Measurements from ENCODE around the gene TMEM214. TPM values are rescaled to one million over a fixed set of nuclear protein-coding genes. Genes with fewer than 3 reads are reported as not detected.

Gene TMEM214
- total and polyA plus RNA-seq, 2 donors from 2014 or later: 50.5 to 74.8 TPM

- Histone ChIP-seq H3K9ac (ENCODE audit: low read length in 3 of 3) (peak overlapping the region in 1 of 3 donors; percentile 24), H3K4me1 (ENCODE audit: control insufficient read depth in 2 of 3, insufficient read depth in 2 of 3, low read depth in 1 of 3, low read length in 3 of 3) (peaks cover 0 to 13% (median 9%) of the 10 kb centered on the region in 3 donors), H3K4me3 (ENCODE audit: low read length in 3 of 3) (no peak overlapping the region), H3K9me3 (ENCODE audit: control insufficient read depth in 2 of 3, insufficient read depth in 1 of 3, low read length in 3 of 3) (no peaks in the 10 kb centered on the region), H3K36me3 (ENCODE audit: control insufficient read depth in 2 of 3, insufficient read depth in 3 of 3, low read length in 3 of 3) (no peaks in the 10 kb centered on the region), H3K27me3 (ENCODE audit: control insufficient read depth, insufficient read depth, low read length) (no peaks in the 10 kb centered on the region), H3K27ac (ENCODE audit: low read depth in 2 of 2, low read length in 2 of 2) (no peak overlapping the region)
- DNase-seq (peak in 1 of 5 donors; percentile 22), FAIRE-seq (no peak)
- intact Hi-C loops (cut with DNase I): loop anchor here (5.0 kb wide), 1 partner anchor 53 kb away; no protein-coding TSS in a partner anchor
- TF ChIP-seq CTCF (IDR thresholded peaks at IDR 0.05; ENCODE audit: borderline replicate concordance, extremely low read depth, insufficient read depth): no peak
Measured at GRCh38 chr2:27014771-27015433, 17.9 kb upstream of the TMEM214 start.

- intact Hi-C loops (cut with DNase I): loop anchor here (5.0 kb wide), 1 partner anchor 55 kb away; no protein-coding TSS in a partner anchor
- peaks cover 0 to 16% (median 16%) of the 10 kb centered on the region in 3 donors for H3K4me1 ChIP-seq (ENCODE audit: control insufficient read depth in 2 of 3, insufficient read depth in 2 of 3, low read depth in 1 of 3, low read length in 3 of 3)
- no peak overlapping the region for H3K4me3 ChIP-seq (ENCODE audit: low read length in 3 of 3)
- H3K27ac ChIP-seq (ENCODE audit: low read depth in 2 of 2, low read length in 2 of 2): no peak overlapping the region
- DNase-seq (peak in 3 of 5 donors; percentile 48 to 77 (median 69)), FAIRE-seq (no peak)
- no peaks in the 10 kb centered on the region for H3K36me3 ChIP-seq (ENCODE audit: control insufficient read depth in 2 of 3, insufficient read depth in 3 of 3, low read length in 3 of 3)
- no peaks in the 10 kb centered on the region for H3K9me3 ChIP-seq (ENCODE audit: control insufficient read depth in 2 of 3, insufficient read depth in 1 of 3, low read length in 3 of 3)
- peak; percentile 72 for TF ChIP-seq CTCF (IDR thresholded peaks at IDR 0.05; ENCODE audit: borderline replicate concordance, extremely low read depth, insufficient read depth)
- no peaks in the 10 kb centered on the region for H3K27me3 ChIP-seq (ENCODE audit: control insufficient read depth, insufficient read depth, low read length)
- H3K9ac ChIP-seq (ENCODE audit: low read length in 3 of 3): no peak overlapping the region
Measured at GRCh38 chr2:27016801-27017325, 15.9 kb upstream of the TMEM214 start.

- Histone ChIP-seq H3K36me3 (ENCODE audit: control insufficient read depth in 2 of 3, insufficient read depth in 3 of 3, low read length in 3 of 3) (peaks cover 0 to 9% (median 6%) of the 10 kb centered on the region in 3 donors), H3K27me3 (ENCODE audit: control insufficient read depth, insufficient read depth, low read length) (no peaks in the 10 kb centered on the region), H3K9me3 (ENCODE audit: control insufficient read depth in 2 of 3, insufficient read depth in 1 of 3, low read length in 3 of 3) (no peaks in the 10 kb centered on the region), H3K4me1 (ENCODE audit: control insufficient read depth in 2 of 3, insufficient read depth in 2 of 3, low read depth in 1 of 3, low read length in 3 of 3) (peaks cover 0 to 16% (median 16%) of the 10 kb centered on the region in 3 donors), H3K4me3 (ENCODE audit: low read length in 3 of 3) (no peak overlapping the region), H3K27ac (ENCODE audit: low read depth in 2 of 2, low read length in 2 of 2) (no peak overlapping the region), H3K9ac (ENCODE audit: low read length in 3 of 3) (no peak overlapping the region)
- no peak for FAIRE-seq
- no peak for TF ChIP-seq CTCF (IDR thresholded peaks at IDR 0.05; ENCODE audit: borderline replicate concordance, extremely low read depth, insufficient read depth)
- intact Hi-C loops (cut with DNase I): loop anchor here (5.0 kb wide), 1 partner anchor 56 kb away; no protein-coding TSS in a partner anchor
- no peak for DNase-seq
Measured at GRCh38 chr2:27018142-27018541, 14.6 kb upstream of the TMEM214 start.
